Fibroblast of gingiva (primary cell): Measurements from ENCODE around the gene RFPL4AL1.
"Not testable (repeated sequence)": the region's sequence is repeated elsewhere in the genome, so short reads cannot be mapped to it uniquely, and the experiment has no call there.

Experiments used
- DNase-seq: peaks from one replicate; pipeline ENCODE4 v3.0.0-alpha.2; 2011; ENCODE audit warnings: low read depth

The RFPL4AL1 gene

DNA sequence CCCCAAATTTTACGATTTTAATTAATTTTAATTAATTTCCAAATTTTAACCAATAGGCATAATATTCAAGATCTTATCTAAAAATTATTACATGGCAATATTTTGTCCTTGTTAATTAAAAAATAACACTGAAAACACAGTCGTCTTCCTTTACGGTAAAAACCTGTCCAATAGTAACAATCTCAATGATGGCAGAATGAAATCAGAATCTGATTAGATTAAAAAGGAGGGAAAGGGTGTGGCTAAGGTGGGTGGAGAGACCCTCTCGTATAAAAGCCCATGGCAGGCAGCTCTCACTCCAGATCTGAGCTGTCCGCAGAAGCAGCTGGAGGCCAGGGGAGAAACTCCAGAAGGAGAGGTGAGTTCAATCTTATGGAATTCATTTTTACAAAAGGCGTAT is at the start of gene RFPL4AL1:
RFPL4AL1 (plus strand) TSS at position 301 of the 400 bp plus-strand sequence. CDS start 2,687 bp downstream, outside the sequence.
- DNase-seq: not testable (repeated sequence)

DNA sequence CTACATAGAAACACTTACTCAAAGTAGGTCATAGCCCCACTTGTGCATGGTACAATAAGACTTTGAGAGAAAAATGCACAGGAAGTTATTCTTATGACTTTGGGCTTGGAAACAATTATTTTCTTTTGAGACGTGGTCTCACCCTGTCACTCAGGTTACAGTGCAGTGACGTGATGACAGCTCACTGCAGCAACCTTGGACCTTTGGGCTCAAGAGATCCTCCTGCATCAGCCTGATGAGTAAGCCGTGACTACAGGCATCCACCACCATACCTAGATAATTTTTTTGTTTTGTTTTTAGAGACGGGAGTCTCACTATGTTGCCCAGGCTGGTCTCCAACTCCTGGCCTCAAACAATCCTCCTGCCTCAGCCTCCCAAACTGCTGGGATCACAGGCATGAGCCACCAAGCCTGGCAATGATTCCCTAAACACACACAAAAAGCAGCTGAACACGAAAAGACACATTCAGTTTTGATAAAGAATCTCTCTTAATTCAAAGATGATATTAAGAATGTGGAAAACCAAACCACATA is 48.6 kb upstream of the RFPL4AL1 start:
- no peak for DNase-seq

DNA sequence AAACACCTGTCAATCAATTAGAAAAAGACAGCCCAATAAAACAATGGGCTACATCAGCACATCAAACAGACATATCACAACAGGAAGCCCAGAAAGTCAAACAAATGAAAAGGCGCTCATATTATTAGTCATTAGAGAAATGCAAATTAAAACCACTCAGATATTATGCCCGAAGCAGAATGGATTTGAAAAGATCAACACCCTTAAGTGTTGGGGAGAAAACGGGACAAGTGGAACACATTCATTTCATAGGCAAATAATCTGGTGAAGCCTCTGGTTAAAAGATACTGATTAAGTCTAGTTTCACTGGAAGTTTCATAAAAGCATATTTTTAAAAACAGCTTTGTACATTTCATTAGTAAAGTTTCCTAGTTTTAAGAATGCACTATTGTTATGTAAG is 48.1 kb upstream of the RFPL4AL1 start:
- DNase-seq: no peak

DNA sequence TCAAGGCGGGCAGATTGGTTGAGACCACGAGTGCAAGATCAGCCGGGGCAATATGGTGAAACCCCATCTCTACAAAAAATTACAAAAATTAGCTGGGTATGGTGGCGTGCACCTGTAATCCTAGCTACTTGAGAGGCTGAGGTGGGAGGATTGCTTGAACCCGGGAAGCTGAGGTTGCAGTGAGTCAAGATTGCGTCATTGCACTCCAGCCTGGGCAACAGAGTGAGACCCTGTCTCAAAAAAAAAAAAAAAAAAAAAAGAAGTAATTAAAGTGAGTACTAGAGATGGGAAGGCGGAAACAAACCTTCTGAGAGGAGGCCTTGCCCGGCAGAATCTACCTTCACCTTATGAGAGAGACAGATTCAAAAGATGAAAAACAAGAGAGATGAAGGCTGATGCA is 45.4 kb upstream of the RFPL4AL1 start:
- DNase-seq: no peak

DNA sequence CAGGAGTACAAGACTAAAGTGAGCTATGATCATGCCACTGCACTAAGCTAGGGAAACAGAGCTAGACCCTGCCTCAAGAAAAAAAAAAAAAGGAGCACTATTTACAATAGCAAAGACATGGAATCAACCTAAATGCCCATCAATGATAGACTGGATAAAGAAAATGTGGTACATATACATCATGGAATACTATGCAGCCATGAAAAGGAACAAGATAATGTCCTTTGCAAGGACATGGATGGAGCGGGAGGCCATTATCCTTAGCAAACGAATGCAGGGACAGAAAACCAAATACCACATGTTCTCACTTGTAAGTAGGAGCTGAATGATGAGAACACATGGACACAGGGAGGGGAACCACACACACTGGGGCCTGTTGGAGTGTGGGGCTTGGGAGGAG is 38.5 kb upstream of the RFPL4AL1 start:
- not testable (repeated sequence) for DNase-seq

DNA sequence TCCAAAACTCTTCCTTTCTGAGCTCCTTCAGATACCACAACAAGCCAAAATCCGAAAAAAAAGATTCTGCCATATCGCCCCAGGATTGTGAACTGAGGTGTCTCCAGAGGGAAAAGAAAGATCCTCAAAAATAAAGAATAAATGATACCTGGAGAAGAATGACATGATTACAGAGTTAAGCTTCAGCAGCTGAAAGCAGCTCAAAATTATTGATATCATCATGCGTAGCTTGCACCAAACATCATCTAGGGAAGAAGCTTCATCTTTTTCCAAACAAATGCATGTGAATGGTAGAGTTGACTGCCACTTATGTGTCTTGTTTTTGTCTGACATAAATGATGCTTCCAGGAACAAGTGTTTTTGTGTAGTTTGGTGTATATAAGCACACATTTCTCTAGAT is 30.6 kb upstream of the RFPL4AL1 start, which contains the start of gene NLRP9:
NLRP9 (minus strand) TSS at position 101 of the 400 bp plus-strand sequence; CDS start at position 73, 28 bp downstream.
- DNase-seq: no peak

DNA sequence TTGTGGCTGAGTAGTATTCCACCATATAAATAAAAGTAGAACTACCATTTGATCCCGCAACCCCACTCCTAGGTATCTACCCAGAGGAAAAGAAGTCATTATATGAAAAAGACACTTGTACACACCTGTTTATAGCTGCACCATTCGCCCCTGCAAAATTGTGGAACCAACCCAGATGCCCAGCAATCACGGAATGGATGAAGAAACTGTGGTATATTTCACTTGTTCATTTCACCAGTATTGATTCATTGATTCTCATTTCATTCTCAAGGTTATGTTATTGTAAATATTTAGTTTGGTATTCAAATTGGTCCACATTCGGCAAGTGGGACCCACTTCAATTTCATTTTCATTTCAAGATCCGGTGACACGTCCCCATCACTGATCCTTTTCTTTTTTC is 18.2 kb upstream of the RFPL4AL1 start:
- no peak for DNase-seq

DNA sequence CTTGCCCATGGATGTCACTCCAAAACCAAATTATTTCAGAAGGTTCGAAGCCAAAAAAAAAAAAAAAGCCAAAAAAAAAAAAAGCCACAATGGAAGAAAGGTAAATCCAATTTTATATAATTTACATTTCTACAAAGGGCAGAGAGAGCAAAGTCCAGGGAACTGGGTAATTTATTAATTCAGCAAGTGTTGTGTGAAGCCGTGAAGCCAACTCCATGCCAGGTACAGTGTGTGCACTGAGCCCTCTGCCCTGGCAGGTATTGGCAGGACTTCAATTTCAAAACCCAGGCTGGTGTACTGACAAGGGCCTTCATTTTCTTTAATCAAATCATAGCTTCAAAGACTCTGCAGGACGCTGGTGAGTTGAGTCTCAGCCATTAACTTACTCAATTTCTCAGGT is 15.5 kb upstream of the RFPL4AL1 start:
- no peak for DNase-seq

DNA sequence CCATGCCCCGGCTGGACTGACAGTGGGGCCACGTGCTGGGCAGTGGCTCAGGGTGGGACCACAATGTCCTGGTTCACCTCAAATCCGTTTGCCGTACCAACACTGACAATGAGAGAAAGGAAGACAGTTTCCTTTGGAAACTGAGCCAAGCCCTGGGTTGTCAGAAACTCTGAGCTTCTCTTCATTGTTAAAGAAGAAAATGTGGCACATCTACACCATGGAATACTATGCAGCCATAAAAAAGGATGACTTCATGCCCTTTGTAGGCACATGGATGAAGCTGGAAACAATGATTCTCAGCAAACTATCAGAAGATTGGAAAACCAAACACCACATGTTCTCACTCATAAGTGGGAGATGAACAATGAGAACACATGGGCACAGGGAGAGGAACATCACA is 12.1 kb upstream of the RFPL4AL1 start:
- not testable (repeated sequence) for DNase-seq

DNA sequence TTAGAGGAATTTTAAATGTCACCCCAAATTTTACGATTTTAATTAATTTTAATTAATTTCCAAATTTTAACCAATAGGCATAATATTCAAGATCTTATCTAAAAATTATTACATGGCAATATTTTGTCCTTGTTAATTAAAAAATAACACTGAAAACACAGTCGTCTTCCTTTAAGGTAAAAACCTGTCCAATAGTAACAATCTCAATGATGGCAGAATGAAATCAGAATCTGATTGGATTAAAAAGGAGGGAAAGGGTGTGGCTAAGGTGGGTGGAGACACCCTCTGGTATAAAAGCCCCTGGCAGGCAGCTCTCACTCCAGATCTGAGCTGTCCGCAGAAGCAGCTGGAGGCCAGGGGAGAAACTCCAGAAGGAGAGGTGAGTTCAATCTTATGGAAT is 10.1 kb upstream of the RFPL4AL1 start, which contains the start of gene RFPL4A:
RFPL4A (plus strand) TSS at position 301 of the 400 bp plus-strand sequence. CDS start 2,704 bp downstream, outside the sequence.
- not testable (repeated sequence) for DNase-seq

DNA sequence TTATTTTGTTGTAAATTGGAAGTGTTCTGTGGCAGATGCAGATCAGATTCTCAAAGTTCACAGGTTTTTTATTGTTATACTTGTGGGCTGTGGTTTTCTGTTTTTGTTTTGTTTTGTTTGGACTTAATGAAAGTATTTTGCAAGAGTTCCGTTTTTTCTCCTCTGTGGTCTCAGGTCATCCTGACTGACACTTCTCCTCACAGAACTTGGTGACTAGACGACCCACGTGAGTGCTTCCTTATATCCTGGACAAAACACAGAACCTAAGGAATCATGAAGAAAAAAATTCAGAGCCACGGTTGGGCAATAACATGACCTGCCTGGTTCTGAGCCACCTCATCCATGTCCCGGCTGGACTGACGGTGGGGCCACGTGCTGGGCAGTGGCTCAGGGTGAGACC is 2.5 kb upstream of the RFPL4AL1 start:
- DNase-seq: no peak

DNA sequence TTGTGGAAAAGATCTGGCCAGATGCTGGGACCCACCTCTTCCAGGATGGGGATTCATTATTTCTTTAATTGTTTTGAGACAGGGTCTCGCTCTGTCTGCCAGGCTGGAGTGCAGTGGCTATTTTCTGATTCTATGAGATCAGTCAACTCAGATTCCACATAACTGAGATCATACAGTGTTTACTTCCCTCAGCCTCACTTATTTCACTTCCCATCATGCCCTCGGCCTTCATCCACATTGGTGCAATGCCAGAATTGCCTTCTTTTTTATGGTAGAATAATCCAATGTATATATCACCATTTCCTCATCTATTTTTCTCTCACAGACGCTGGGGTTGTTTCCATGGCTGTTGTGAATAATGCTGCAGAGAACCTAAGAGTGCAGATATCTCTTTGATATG is 714 bp downstream of the RFPL4AL1 start:
- DNase-seq: not testable (repeated sequence)

DNA sequence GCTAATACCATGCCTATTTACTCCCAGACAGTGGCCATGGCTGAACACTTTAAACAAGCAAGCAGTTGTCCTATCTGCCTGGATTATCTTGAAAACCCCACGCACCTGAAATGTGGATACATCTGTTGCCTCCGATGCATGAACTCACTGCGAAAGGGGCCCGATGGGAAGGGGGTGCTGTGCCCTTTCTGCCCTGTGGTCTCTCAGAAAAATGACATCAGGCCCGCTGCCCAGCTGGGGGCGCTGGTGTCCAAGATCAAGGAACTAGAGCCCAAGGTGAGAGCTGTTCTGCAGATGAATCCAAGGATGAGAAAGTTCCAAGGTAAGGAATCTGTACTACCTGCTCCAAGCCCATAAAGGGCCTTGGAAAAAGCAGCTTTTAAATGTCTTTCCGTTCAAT is 8.6 kb downstream of the RFPL4AL1 start:
- DNase-seq: no peak

DNA sequence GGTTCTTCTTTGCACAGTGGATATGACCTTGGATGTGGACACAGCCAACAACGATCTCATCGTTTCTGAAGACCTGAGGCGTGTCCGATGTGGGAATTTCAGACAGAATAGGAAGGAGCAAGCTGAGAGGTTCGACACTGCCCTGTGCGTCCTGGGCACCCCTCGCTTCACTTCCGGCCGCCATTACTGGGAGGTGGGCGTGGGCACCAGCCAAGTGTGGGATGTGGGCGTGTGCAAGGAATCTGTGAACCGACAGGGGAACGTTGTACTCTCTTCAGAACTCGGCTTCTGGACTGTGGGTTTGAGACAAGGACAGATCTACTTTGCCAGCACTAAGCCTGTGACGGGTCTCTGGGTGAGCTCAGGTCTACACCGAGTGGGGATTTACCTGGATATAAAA is 9.4 kb downstream of the RFPL4AL1 start:
- DNase-seq: no peak

DNA sequence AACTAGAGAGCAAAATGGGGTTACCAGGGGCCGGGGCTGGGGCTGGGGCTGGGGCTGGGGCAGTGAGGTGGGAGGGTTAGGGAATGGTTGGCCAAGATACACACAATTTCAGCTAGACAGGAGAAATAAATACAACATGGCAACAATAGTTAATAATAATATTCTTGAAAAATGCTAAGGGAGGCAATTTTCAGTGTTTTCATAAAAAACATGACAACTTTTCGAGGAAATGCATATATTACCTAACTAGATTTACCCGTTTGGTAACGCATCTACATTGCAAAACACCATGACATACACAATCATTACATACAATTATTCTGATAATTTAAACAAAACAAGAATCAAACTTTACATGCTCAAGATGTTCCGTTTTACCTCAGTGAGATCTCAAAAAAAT is 12.2 kb downstream of the RFPL4AL1 start:
- DNase-seq: no peak

DNA sequence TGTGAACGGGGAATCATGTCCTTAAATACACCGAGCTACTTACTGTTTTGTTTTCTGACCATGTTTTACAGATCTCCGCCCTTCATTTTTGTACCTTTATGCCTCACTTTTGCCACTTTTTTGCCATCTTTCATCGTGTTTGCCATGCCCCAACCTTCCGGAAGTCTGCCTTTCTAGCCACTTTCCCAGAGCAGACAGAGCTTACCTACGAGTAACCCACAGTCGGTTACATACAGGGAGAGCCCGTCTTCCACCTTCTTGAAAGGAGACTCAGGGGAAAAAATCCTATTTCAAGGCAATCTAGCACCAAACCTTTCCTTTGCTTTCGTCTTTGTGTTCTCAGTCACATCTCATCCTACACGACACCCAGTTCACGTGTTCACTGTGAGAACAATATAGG is 26.1 kb downstream of the RFPL4AL1 start:
- DNase-seq: no peak

DNA sequence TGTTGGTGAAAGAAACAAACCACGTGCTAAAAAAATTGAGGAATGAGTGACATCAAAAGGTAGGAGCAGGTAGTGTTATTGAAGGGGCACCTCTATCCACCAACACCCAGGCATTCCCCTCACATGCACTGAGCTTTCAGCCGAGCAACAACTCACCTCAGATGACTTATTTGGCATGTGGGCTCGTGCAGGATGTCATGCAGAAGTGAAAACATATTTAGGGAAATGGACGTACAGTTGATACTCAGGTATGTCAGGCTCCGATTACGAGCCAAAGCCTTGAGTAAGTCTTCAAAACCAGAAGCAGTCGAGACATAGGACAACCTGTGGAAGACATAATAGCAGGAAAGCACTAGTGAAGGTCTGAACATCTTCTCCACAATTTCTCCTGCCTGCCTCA is 32.5 kb downstream of the RFPL4AL1 start:
- no peak for DNase-seq

DNA sequence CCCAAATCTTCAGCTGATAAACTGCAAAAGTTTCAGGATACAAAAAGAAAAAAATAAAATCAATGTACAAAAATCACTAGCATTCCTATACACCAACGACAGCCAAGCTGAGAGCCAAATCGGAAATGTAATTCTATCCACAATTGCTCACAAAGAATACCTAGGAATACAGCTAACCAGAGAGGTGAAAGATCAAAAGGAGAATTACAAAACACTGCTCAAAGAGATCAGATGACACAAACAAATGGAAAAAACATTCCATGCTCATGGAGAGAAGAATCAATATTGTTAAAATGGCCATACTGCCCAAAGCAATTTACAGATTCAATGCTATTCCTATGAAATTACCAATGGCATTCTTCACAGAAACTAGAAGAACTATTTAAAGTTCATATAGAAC is 33.4 kb downstream of the RFPL4AL1 start:
- no peak for DNase-seq

DNA sequence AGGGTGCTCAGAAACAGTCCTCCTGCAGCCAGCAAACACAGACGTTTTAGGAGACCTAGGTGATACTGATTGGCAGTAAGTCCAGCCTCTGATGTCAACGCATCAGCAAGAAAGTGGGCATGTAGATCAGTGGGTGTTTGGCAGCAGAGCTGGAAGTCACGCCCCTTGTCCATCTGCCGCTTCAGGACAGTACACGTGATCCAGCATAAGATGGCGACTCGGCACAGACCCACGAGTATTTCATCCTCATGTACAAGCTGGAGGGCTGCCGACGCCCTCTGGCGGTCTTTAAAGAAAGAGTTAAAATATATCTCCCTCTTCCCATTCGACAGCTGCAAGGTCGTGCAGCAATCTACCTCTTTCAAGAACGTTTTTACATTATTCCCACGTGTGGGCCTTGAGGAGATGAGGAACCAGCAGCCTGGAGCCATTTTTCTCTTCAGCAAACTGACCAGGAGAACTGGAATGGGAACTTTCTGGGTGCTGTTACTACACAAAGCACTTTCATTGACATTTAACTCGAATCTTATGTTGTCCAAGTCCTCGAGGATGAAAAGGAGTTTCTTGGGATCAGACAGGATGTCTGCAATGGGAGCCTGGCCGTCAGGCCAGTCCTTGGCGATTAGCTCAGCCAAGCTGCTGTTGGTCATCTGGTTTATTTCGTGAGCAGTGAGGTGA is 40.6 kb downstream of the RFPL4AL1 start:
- DNase-seq: no peak

DNA sequence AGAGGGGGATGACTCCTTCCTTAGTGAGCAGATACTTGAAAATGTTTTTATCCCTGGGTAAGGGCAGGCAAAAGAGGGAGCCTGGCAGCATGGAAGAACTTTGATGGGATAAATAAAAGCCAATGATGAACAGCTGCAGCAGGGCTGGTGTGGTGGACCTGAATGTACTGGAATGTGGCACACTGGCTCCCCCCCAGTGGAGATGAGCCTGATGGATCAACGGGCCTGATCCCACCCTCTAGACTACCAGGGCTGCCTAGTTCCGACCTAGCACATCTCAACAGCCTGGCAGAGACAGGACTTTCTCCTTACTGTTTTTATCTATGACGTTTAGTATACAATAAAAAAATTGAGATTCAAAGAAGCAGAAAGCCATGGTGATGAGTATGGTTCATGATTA is 42.4 kb downstream of the RFPL4AL1 start:
- DNase-seq: no peak

DNA sequence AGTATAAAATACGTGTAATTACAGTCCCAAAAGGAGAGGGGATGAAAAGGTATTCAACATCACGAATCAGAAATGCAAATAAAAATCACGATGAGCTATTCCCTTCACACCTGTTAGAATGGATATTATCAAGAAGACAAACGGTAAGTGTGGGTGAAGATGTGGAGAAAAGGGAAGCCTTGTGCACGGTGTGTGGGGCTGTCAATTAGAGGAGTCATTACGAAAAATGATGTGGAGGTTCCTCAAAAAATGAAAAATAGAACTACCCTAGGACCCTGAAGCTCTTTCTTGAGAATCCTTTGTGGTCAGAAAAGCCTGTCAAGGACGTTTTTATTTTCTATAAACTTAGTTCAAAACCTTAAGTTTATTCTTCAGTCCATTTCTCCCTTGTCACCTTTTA is 43.5 kb downstream of the RFPL4AL1 start:
- DNase-seq: no peak

DNA sequence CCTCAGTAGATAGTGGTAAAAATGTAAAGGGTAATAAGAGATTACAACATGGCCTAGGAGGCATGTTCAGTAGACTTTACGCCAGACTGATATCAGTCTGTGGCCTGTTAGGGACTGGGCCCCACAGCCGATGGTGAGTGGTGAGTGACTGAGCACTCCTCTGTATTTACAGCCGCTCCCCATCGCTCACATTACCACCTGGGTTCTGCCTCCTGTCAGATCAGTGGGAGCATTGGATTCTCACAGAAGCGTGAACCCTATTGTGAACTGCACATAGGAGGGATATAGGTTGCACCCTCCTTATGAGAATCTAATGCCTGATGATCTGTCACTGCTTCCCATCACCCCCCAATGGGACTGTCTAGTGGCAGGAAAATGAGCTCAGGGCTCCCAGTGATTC is 45.0 kb downstream of the RFPL4AL1 start:
- DNase-seq: no peak

DNA sequence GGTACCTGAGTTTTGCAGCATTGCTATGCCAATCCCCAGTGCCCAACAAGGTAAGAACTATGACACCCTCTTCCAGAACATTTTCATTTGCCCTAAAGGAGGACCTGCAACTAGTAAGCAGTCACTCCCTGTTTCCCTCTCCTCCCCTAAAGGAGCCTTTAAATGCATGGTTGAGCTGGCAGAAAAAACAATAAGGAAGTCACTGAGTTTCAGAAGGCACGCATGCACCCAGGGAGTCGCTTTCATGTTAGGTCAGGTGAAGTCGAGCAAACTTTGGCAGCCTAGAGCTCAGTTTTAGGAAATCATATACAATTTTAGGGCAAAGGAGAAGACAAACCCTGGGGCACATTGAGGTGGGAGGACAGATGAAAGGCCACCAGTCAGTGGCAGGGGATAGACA is 51.1 kb downstream of the RFPL4AL1 start:
- DNase-seq: no peak
